Stomach (tissue), 4 donors: ENCODE results near the gene ENDOD1.

Source experiments
- EP300 ChIP-seq: sonication (generic); formaldehyde crosslinking; IDR thresholded peaks from one replicate; pipeline ENCODE4 v1.6.1; 2017; ENCODE audit warnings: antibody characterized with exemption
- POLR2A ChIP-seq, 4 donors: fragments of 450-650 bp; IDR thresholded peaks; one replicate each; pipeline ENCODE4 v1.6.1; 2016; ENCODE audit warnings: antibody characterized with exemption in 4 of 4, control low read depth in 2 of 4, mild to moderate bottlenecking in 1 of 4, moderate library complexity in 1 of 4
- POLR2AphosphoS5 ChIP-seq, 3 donors: sonication (generic); formaldehyde crosslinking; IDR thresholded peaks; one replicate each; pipeline ENCODE4 v1.6.1; 2016; ENCODE audit warnings: antibody characterized with exemption in 3 of 3
- TF ChIP-seq, protein P1 (sequence below), 7 experiments: fragments of 450-650 bp in 4 of 7; fragments of 200-600 bp in 3 of 7; sonication (generic) in 3 of 7; IDR thresholded peaks; one replicate each; pipeline ENCODE4 v1.5.1; 2016 to 2019; ENCODE audit warnings: antibody characterized with exemption in 7 of 7, control low read depth in 2 of 7, mild to moderate bottlenecking in 1 of 7

DNA sequence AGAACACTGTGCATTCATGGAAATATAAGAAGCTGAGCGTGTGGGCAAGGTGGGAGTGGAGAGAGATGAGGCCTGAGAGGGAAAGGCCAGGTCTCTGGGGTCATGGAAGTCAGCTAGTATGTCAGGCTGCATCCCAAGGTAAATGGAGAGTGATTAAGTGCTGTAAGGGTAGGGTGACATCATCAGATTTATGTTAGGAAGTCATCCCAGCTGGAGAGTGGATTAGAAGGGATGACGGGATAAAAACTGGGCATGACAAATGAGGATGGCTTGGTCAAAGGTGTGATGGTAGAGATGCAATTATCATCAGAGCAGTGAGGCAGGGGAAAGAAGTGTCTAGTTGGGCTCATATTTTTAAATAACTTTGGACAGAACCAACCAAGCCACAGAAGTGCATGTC lies 3.5 kb upstream of the ENDOD1 start:
- TF ChIP-seq, protein P1, sequence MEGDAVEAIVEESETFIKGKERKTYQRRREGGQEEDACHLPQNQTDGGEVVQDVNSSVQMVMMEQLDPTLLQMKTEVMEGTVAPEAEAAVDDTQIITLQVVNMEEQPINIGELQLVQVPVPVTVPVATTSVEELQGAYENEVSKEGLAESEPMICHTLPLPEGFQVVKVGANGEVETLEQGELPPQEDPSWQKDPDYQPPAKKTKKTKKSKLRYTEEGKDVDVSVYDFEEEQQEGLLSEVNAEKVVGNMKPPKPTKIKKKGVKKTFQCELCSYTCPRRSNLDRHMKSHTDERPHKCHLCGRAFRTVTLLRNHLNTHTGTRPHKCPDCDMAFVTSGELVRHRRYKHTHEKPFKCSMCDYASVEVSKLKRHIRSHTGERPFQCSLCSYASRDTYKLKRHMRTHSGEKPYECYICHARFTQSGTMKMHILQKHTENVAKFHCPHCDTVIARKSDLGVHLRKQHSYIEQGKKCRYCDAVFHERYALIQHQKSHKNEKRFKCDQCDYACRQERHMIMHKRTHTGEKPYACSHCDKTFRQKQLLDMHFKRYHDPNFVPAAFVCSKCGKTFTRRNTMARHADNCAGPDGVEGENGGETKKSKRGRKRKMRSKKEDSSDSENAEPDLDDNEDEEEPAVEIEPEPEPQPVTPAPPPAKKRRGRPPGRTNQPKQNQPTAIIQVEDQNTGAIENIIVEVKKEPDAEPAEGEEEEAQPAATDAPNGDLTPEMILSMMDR (IDR thresholded peaks at IDR 0.05), result no peak
- TF ChIP-seq POLR2A (IDR thresholded peaks at IDR 0.05) (no peak), POLR2AphosphoS5 (IDR thresholded peaks at IDR 0.05) (no peak), EP300 (no peak)
